HL-60 (cell line): ENCODE measurements around the gene PADI2.

Source experiments
- DNase-seq, 2 experiments: peaks; one replicate each; pipeline ENCODE4 v3.0.0-alpha.2; 2010 to 2020; ENCODE audit warnings: low read depth in 1 of 2, low spot score in 1 of 2
- H3K27ac ChIP-seq: fragments of 250-450 bp; sonication (Bioruptor Pico); replicated peaks from 2 replicates; pipeline ENCODE4 v1.5.1; 2020; ENCODE audit warnings: mild to moderate bottlenecking, moderate library complexity
- H3K27me3 ChIP-seq: fragments of 250-450 bp; sonication (Bioruptor Pico); 2 replicates; pipeline ENCODE4 v1.5.1; 2021; ENCODE audit warnings: mild to moderate bottlenecking, moderate library complexity; ENCODE audit not compliant: insufficient read depth, poor library complexity, severe bottlenecking
- H3K4me3 ChIP-seq: replicated peaks from 2 replicates; pipeline ENCODE4 v1.5.1; 2011; ENCODE audit warnings: mild to moderate bottlenecking, control low read depth, low read length; ENCODE audit not compliant: insufficient read depth
- CTCF ChIP-seq: IDR thresholded peaks from one replicate; pipeline ENCODE4 v1.5.1; 2011; ENCODE audit warnings: low read length, control low read depth, inconsistent platforms; ENCODE audit not compliant: insufficient read depth
- GABPA ChIP-seq: IDR thresholded peaks from 2 replicates; pipeline ENCODE4 v1.6.1; 2012; ENCODE audit warnings: low read depth
- POLR2AphosphoS5 ChIP-seq: IDR thresholded peaks from 2 replicates; pipeline ENCODE4 v1.6.1; 2012; ENCODE audit warnings: low read depth
- REST ChIP-seq: IDR thresholded peaks from 2 replicates; pipeline ENCODE4 v1.6.1; 2012; ENCODE audit warnings: low read depth; ENCODE audit not compliant: insufficient replicate concordance
- SPI1 ChIP-seq: IDR thresholded peaks from 2 replicates; pipeline ENCODE4 v1.6.1; 2012; ENCODE audit warnings: low read depth, mild to moderate bottlenecking, borderline replicate concordance

PADI2 gene

GRCh38 chr1:17139637-17140036, 20.4 kb upstream of the PADI2 start:
- TF ChIP-seq SPI1 (no peak), GABPA (no peak), POLR2AphosphoS5 (no peak), REST (no peak), CTCF (no peak)
- no peak overlapping the region for H3K27ac ChIP-seq
- DNase-seq: no peak
- H3K27me3 ChIP-seq: no peaks in the 10 kb centered on the region
- H3K4me3 ChIP-seq: no peak overlapping the region

GRCh38 chr1:17137441-17137840, 18.2 kb upstream of the PADI2 start:
- no peaks in the 10 kb centered on the region for H3K27me3 ChIP-seq
- DNase-seq: no peak
- TF ChIP-seq SPI1 (no peak), REST (no peak), POLR2AphosphoS5 (no peak), GABPA (no peak), CTCF (no peak)
- no peak overlapping the region for H3K4me3 ChIP-seq
- no peak overlapping the region for H3K27ac ChIP-seq

GRCh38 chr1:17136936-17137335, 17.7 kb upstream of the PADI2 start:
- no peak for DNase-seq
- Histone ChIP-seq H3K27ac (no peak overlapping the region), H3K4me3 (no peak overlapping the region), H3K27me3 (no peaks in the 10 kb centered on the region)
- TF ChIP-seq GABPA: no peak
- no peak for TF ChIP-seq CTCF
- TF ChIP-seq SPI1: no peak
- TF ChIP-seq REST: no peak
- TF ChIP-seq POLR2AphosphoS5: no peak
